Left renal cortex interstitium (tissue), 4 donors: ENCODE data around the gene ADI1. TPM values are rescaled to one million over a fixed set of nuclear protein-coding genes. Genes with fewer than 3 reads are reported as not detected.
"Not testable (repeated sequence)": the region's sequence is repeated elsewhere in the genome, so short reads cannot be mapped to it uniquely, and the experiment has no call there.

Experiments
- DNase-seq, 4 donors: peaks; one replicate each; pipeline ENCODE4 v3.0.0-alpha.2; 2013; ENCODE audit warnings: low read depth in 4 of 4, low spot score in 2 of 4, missing footprints in 1 of 4
- polyA plus RNA-seq, 4 donors: library from polyadenylated mRNA; unstranded; fragments of 120-200 nt; gene quantifications; one replicate each; pipeline ENCODE4 v1.2.1, GENCODE V29; 2013; ENCODE audit not compliant: insufficient read length in 4 of 4

Gene ADI1
- polyA plus RNA-seq, 4 donors = 66.1 to 81.9 (median 71.5) TPM

- DNase-seq = not testable (repeated sequence)
These were observed 22.6 kb downstream of the ADI1 start for GRCh38 chr2:3496708-3497080.

GRCh38 chr2:3494984-3495666 lies 24.2 kb downstream of the ADI1 start:
- DNase-seq = no peak

GRCh38 chr2:3493615-3494007 lies 25.7 kb downstream of the ADI1 start:
- peak in 3 of 4 donors; percentile 46 to 80 (median 56) for DNase-seq

- DNase-seq = no peak
These were observed 26.2 kb downstream of the ADI1 start for GRCh38 chr2:3492951-3493614.

- not testable (repeated sequence) for DNase-seq
These were observed 26.9 kb downstream of the ADI1 start for GRCh38 chr2:3492475-3492787.

- DNase-seq = no peak
These were observed 27.4 kb downstream of the ADI1 start for GRCh38 chr2:3491716-3492474.

- DNase-seq = no peak
These were observed 28.0 kb downstream of the ADI1 start for GRCh38 chr2:3491306-3491705.

- DNase-seq = no peak
These were observed 28.9 kb downstream of the ADI1 start for GRCh38 chr2:3490191-3491170.

- DNase-seq = no peak
These were observed 29.6 kb downstream of the ADI1 start for GRCh38 chr2:3489764-3490115.

GRCh38 chr2:3488855-3489763 lies 30.2 kb downstream of the ADI1 start:
- no peak for DNase-seq

- DNase-seq = no peak
These were observed 31.2 kb downstream of the ADI1 start for GRCh38 chr2:3488061-3488531.

- no peak for DNase-seq
These were observed 31.9 kb downstream of the ADI1 start for GRCh38 chr2:3487432-3487831.

- no peak for DNase-seq
These were observed 32.3 kb downstream of the ADI1 start for GRCh38 chr2:3487028-3487425.

- no peak for DNase-seq
These were observed 33.0 kb downstream of the ADI1 start for GRCh38 chr2:3486047-3487027.

GRCh38 chr2:3485166-3485565 lies 34.2 kb downstream of the ADI1 start:
- no peak for DNase-seq

GRCh38 chr2:3483986-3484960 lies 35.1 kb downstream of the ADI1 start:
- no peak for DNase-seq
